ENCODE data around the gene NKAIN1.
"Not testable (repeated sequence)": the region's sequence is repeated elsewhere in the genome, so short reads cannot be mapped to it uniquely, and the experiment has no call there.

DNA sequence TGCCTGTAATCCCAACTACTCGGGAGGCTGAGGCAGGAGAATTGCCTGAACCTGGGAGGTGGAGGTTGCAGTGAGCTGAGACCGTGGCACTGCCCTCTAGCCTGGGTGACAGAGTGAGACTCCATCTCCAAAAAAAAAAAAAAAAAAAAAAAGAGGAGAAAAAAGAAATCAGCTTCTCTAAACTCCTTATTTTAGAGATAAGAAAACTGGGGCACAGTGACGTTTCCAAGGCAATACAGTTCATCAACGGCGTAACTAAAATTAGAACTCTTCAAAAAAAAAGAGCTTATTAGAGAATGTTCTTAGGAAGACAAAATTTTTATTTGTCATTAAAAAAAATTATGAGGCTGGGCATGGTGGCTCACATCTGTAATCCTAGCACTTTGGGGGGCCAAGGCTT lies 22.7 kb upstream of the NKAIN1 start:
- not testable (repeated sequence) for TF ChIP-seq CTCF (optimal IDR thresholded peaks at IDR 0.05 in 1 of 3, IDR thresholded peaks at IDR 0.05 in 1 of 3, conservative IDR thresholded peaks at IDR 0.05 in 1 of 3; ENCODE audit: extremely low read depth in 1 of 3, insufficient read depth in 2 of 3, low read length in 3 of 3); EZH2 (IDR thresholded peaks at IDR 0.05; ENCODE audit: low read length)
